ENCODE results near the gene TRIM3. TPM values are rescaled to one million over a fixed set of nuclear protein-coding genes. Genes with fewer than 3 reads are reported as not detected.
"Not testable (repeated sequence)": the region's sequence is repeated elsewhere in the genome, so short reads cannot be mapped to it uniquely, and the experiment has no call there.

The TRIM3 gene
- 30.7 and 32.5 TPM in 2 replicates for total RNA-seq
- long read RNA-seq, partial matches to known transcripts, result 1 of 3 reads
- long read RNA-seq, other reads (novel, unspliced or antisense), result 2 of 3 reads

GRCh38 chr11:6473451-6474412, at the start of gene TRIM3:
TRIM3 (minus strand) TSS chr11:6473941; CDS start chr11:6465695, 8,246 bp downstream.
- no peaks in the 10 kb centered on the region for H3K27me3 Mint-ChIP-seq (ENCODE audit: unreplicated experiment)
- DNase-seq (ENCODE audit: extremely low spot score, unreplicated experiment), result peak; percentile 96
- peak; percentile 53 for TF ChIP-seq CTCF (IDR thresholded peaks at IDR 0.05)
- no peaks in the 10 kb centered on the region for H3K9me3 Mint-ChIP-seq (ENCODE audit: unreplicated experiment)
- peaks cover 32% of the 10 kb centered on the region for H3K4me1 Mint-ChIP-seq (ENCODE audit: unreplicated experiment)
- H3K27ac Mint-ChIP-seq (ENCODE audit: unreplicated experiment), result peak within 1 kb of the TSS; percentile 93
- H3K36me3 Mint-ChIP-seq (ENCODE audit: unreplicated experiment), result peaks cover 8% of the 10 kb centered on the region
- H3K4me3 Mint-ChIP-seq (ENCODE audit: unreplicated experiment), result peak within 1 kb of the TSS; percentile 90

GRCh38 chr11:6523253-6523652, 49.5 kb upstream of the TRIM3 start:
- peaks cover 14% of the 10 kb centered on the region for H3K36me3 Mint-ChIP-seq (ENCODE audit: unreplicated experiment)
- H3K4me1 Mint-ChIP-seq (ENCODE audit: unreplicated experiment), result peaks cover 13% of the 10 kb centered on the region
- H3K27ac Mint-ChIP-seq (ENCODE audit: unreplicated experiment), result no peak overlapping the region
- no peak for DNase-seq (ENCODE audit: extremely low spot score, unreplicated experiment)
- H3K27me3 Mint-ChIP-seq (ENCODE audit: unreplicated experiment), result no peaks in the 10 kb centered on the region
- no peaks in the 10 kb centered on the region for H3K9me3 Mint-ChIP-seq (ENCODE audit: unreplicated experiment)
- H3K4me3 Mint-ChIP-seq (ENCODE audit: unreplicated experiment), result no peak overlapping the region
- no peak for TF ChIP-seq CTCF (IDR thresholded peaks at IDR 0.05)

GRCh38 chr11:6521946-6522345, 48.2 kb upstream of the TRIM3 start:
- DNase-seq (ENCODE audit: extremely low spot score, unreplicated experiment); H3K9me3 Mint-ChIP-seq (ENCODE audit: unreplicated experiment); H3K4me3 Mint-ChIP-seq (ENCODE audit: unreplicated experiment); H3K27ac Mint-ChIP-seq (ENCODE audit: unreplicated experiment); H3K27me3 Mint-ChIP-seq (ENCODE audit: unreplicated experiment): not testable (repeated sequence)
- Mint-ChIP-seq H3K4me1 (ENCODE audit: unreplicated experiment) (peaks cover 13% of the 10 kb centered on the region), H3K36me3 (ENCODE audit: unreplicated experiment) (peaks cover 14% of the 10 kb centered on the region)

DNA sequence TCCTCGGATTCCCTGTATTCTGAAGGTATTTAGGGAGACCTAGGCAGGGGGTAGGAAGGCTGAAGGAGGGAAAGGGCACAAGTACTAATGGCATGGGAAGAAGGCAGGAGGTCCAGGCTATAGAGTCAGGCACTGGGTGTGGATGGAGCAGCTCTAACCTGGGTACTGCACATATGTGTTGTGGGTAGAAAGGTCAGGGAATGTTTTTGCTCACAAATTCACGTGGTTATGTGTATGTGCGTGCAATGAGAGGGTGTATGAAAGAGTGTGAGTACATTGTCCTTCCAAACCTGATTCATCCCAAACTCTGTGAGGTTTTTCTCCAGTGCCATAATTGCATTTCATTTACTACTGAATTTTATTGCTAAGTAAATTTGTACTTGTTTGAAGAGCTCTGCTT, 46.5 kb upstream of the TRIM3 start:
- Mint-ChIP-seq H3K27me3 (ENCODE audit: unreplicated experiment) (no peaks in the 10 kb centered on the region), H3K27ac (ENCODE audit: unreplicated experiment) (no peak overlapping the region), H3K9me3 (ENCODE audit: unreplicated experiment) (no peaks in the 10 kb centered on the region), H3K36me3 (ENCODE audit: unreplicated experiment) (peaks cover 20% of the 10 kb centered on the region), H3K4me1 (ENCODE audit: unreplicated experiment) (peaks cover 6% of the 10 kb centered on the region), H3K4me3 (ENCODE audit: unreplicated experiment) (no peak overlapping the region)
- no peak for TF ChIP-seq CTCF (IDR thresholded peaks at IDR 0.05)
- no peak for DNase-seq (ENCODE audit: extremely low spot score, unreplicated experiment)

- H3K27ac Mint-ChIP-seq (ENCODE audit: unreplicated experiment), result no peak overlapping the region
Observed at GRCh38 chr11:6516865-6517264, 43.1 kb upstream of the TRIM3 start.

More at GRCh38 chr11:6516865-6517264, 43.1 kb upstream of the TRIM3 start:
- Mint-ChIP-seq H3K36me3 (ENCODE audit: unreplicated experiment) (peaks cover 23% of the 10 kb centered on the region), H3K9me3 (ENCODE audit: unreplicated experiment) (no peaks in the 10 kb centered on the region), H3K4me1 (ENCODE audit: unreplicated experiment) (peaks cover 4% of the 10 kb centered on the region), H3K27me3 (ENCODE audit: unreplicated experiment) (no peaks in the 10 kb centered on the region), H3K4me3 (ENCODE audit: unreplicated experiment) (no peak overlapping the region)
- DNase-seq (ENCODE audit: extremely low spot score, unreplicated experiment), result no peak
- no peak for TF ChIP-seq CTCF (IDR thresholded peaks at IDR 0.05)
